HG02798 (cell line): ENCODE measurements around the gene UMPS.
A peak's percentile ranks its signal among the peaks of the same experiment; 100 is the strongest.

Experiments
- ATAC-seq: cut with Tn5 transposase; IDR thresholded peaks from one replicate; pipeline ENCODE4 v1.9.1; 2021; ENCODE audit warnings: mild to moderate bottlenecking; ENCODE audit not compliant: unreplicated experiment, poor library complexity

The UMPS gene

GRCh38 chr3:124730129-124730940 lies at the start of gene UMPS:
TSS of gene UMPS (plus strand) at chr3:124730452. CDS start at chr3:124730472, 20 bp downstream.
- ATAC-seq, result peak; percentile 97

- ATAC-seq, result no peak
Measured at GRCh38 chr3:124680521-124680920, 49.7 kb upstream of the UMPS start.

DNA sequence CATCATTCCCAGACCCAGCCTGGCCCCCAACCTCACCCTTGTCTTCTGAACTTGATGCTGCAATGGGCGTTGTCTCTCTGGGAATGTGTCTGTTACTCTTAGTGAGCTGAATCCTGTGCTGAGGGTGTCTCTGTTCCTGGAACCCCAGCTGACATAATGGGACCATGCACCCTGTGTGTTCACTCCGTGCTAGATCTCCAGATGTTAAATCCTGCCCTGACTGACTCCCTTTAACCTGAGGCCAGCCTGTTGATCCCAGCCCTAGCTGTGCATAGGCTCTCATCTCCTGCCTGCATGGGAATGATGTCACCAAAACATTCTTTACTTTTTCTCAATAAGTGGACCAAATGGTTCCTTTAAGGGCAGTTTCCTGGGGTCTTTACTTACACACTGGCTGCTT lies 48.0 kb upstream of the UMPS start:
- ATAC-seq, result no peak

DNA sequence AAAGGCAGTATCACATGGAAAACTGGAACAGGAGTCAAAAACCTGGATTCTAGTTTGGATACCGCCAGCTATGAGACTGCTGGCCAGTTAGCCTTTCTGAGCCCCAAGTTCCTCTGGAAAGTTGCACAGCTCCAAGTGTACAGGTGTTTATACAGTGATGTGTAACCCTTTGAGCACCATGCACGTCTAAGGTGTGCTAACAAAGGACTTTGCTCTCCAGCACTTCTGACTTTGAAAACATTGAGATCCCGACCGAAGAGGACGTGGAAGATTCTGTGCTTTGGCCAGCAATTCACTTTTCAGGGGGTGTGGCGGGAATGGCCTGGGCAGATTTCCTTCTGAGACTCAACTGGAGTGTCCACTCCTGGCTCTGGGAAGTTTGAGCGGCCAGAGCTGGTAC lies 45.8 kb upstream of the UMPS start:
- no peak for ATAC-seq

DNA sequence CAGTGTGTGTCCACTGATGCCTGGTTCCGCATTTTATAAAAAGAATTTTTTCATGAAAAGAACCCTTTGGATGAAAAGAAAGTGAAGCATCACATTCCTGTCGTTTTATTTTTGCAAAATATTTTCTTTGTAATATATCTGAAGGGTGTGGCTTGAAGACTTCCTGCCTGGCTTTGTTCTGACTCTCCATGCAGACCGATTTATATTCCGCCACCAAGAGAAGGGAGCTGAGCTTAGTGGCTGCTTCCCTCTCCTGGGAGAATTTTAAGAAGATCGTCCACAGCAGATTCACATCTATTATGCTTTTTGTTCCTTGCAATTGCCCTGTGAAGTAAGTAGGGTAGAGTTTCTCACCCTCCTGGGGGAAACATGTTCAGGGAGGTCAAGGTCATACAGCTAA lies 45.2 kb upstream of the UMPS start:
- no peak for ATAC-seq

DNA sequence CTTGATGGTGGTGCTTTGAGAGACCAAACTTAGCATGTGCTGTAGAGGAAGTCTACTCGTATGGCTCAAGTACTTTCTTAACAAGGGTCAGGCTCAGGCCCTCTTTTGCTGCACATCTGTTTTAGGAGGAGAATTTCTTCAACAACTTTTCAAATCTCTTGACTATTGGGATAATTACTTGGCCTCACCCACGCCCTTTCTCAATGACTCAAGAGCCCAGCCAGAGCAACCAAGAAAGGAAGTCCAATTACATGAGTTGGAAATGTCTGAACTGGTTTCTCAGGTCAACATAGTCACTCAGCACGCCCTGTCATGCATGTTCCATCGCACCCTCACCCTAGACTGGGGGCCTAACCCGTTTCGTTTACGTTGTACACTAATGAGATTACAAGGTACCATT lies 44.8 kb upstream of the UMPS start:
- no peak for ATAC-seq

GRCh38 chr3:124686028-124686670 lies 44.1 kb upstream of the UMPS start:
- no peak for ATAC-seq

- ATAC-seq, result no peak
Measured at GRCh38 chr3:124688581-124689454, 41.4 kb upstream of the UMPS start.

- ATAC-seq, result no peak
Measured at GRCh38 chr3:124691599-124691998, 38.7 kb upstream of the UMPS start.

DNA sequence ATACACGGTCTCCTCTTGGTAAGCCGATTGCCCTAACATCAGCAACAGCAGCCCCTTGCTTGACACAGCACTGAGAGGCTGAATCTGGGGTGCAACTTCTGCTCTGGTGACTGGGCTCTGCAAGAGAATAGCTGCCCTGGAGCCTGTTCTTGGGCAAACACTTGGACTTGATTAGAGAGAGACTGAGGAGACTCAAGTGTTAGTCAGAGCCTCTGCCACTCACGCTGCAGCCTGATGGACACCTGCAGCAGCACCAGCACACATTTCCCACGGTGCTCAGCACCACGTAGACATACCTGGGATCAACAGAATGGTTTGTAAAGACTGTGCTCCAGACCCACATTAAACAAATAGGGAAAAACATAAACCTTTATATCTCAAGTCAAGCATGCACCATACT lies 35.8 kb upstream of the UMPS start:
- ATAC-seq, result no peak

DNA sequence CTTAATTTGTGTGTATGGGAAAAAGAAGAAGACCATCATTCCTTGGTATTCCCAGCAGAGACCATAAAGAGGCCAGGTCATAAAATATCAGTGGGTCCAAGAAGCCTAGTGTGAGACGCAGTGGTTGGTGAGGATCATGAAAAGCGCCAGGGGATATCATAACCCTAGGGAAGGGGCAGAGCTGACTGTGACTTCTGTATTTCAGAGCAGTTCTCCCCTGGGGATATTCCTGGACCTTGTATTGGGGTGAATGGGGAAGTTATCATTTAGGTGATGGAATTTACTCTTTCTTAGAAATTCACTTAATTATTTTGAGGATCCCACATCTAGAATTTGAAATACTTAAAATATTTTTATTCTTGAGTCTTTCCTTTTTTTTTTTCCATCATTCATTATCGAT lies 34.9 kb upstream of the UMPS start:
- ATAC-seq, result no peak

- ATAC-seq, result no peak
Measured at GRCh38 chr3:124696006-124696405, 34.2 kb upstream of the UMPS start.

GRCh38 chr3:124697302-124697701 lies 33.0 kb upstream of the UMPS start:
- ATAC-seq, result no peak

DNA sequence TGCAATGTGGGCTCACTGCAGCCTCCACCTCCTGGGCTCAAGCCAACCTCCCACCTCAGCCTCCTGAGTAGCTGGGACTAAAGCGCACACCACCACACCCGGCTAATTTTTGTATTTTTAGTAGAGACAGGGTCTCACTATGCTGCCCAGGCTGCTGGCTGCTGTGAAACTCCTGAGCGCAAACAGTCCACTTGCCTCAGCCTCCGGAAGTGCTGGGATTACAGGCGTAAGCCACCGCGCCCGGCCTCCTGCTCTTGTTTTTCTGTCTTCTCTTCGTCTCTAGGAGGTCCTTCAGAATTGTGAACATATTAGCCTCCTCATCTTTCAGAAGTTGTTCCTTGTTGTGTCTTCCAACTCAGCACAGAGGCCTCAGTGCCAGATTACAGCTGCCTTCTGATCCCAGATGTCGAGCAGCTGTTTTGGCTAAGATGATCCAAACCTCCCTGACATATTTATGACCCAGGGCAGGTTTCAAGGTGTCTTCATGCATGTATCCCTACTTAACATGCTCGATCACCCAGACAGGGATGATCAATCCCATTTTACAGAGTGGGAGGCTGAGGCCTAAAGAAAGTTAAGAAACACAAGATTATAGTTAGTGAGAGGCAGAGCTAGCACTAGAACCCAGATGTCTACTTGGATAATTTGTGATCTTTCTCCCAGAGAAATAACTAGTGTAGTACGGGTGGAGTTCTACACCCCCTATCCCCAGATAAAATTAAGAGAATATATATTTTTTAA lies 32.1 kb upstream of the UMPS start:
- ATAC-seq, result no peak

- no peak for ATAC-seq
Measured at GRCh38 chr3:124699051-124699450, 31.2 kb upstream of the UMPS start.

DNA sequence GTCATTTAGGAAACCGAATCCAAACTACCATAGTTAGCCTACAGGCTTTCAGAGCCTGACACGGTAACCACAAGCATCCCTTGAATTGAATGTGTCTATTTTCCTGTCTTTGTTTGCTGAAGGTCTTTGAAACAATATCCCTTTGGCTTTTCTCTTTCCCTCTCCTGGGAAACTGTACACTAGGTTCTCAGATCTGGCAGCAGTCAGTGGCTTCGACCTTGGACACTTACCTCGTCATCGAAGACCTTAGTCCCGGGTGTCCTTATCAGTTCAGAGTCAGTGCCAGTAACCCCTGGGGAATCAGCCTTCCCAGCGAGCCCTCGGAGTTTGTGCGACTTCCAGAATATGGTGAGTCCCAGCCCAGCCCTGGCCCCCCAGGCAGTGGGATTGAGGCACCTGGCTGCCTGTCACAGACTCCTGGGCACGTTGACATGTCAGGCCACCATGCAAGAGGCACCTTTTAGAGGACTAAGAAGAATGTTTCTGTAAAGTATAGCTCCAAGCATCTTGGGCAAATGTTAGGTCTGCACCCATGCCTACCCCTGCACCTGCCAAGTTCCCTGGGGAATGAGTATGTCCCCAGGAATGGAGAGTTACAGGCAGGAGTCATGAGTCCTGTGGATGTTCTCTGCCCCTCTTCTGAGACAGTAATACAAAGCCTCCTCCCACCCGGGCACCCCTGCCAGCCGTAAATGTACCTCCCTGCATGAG lies 30.4 kb upstream of the UMPS start:
- ATAC-seq, result no peak

DNA sequence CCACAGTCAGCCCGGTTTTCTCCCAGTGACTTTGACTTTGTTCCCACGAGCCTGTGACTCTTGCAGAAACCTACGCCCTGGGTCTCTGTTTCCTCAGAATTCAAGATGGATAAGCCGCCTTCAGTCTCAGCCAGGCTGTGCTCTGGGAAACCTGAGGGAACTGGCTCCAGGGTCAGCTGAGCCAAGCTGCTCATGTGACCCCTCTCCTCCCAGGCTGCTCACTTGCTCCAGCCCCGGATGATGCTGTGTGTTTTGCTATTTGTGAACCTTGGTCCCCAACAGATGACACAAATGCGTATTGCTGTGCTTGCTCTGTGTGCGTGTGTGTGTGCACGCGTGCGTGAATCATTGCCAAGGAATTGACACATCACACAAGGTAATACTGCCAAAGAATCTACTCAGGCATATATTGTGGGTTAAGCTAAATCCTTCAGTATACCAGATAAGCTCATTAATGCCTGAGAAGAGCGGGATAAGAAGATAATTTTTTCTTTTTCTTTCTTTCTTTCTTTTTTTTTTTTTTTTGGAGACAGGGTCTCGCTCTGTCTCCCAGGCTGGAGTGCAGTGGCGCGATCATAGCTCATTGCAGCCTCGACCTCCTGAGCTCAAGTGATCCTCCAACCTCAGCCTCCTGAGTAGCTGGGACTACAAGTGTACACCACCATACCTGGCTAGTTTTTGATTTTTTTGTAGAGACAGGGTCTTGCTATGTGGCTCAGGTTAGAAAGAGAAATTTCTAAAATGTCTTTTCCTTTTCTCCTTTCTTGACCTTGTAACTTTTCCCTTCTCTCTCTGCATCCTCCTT lies 29.2 kb upstream of the UMPS start:
- ATAC-seq, result no peak

- ATAC-seq, result no peak
Measured at GRCh38 chr3:124701687-124702086, 28.6 kb upstream of the UMPS start.

GRCh38 chr3:124702950-124703349 lies 27.3 kb upstream of the UMPS start:
- no peak for ATAC-seq
